PC-9 (cell line): ENCODE results near the gene SPATC1L.

Source experiments
- EZH2 ChIP-seq: fragments of 200-600 bp; sonication (generic); IDR thresholded peaks from 2 replicates; pipeline ENCODE4 v1.8.0; 2017; ENCODE audit warnings: antibody characterized with exemption, low read depth
- TF ChIP-seq, protein P1 (sequence below): fragments of 200-600 bp; sonication (generic); conservative IDR thresholded peaks from 2 replicates; pipeline ENCODE4 v1.6.1; 2017; ENCODE audit warnings: mixed run types, antibody characterized with exemption, mild to moderate bottlenecking, moderate library complexity

DNA sequence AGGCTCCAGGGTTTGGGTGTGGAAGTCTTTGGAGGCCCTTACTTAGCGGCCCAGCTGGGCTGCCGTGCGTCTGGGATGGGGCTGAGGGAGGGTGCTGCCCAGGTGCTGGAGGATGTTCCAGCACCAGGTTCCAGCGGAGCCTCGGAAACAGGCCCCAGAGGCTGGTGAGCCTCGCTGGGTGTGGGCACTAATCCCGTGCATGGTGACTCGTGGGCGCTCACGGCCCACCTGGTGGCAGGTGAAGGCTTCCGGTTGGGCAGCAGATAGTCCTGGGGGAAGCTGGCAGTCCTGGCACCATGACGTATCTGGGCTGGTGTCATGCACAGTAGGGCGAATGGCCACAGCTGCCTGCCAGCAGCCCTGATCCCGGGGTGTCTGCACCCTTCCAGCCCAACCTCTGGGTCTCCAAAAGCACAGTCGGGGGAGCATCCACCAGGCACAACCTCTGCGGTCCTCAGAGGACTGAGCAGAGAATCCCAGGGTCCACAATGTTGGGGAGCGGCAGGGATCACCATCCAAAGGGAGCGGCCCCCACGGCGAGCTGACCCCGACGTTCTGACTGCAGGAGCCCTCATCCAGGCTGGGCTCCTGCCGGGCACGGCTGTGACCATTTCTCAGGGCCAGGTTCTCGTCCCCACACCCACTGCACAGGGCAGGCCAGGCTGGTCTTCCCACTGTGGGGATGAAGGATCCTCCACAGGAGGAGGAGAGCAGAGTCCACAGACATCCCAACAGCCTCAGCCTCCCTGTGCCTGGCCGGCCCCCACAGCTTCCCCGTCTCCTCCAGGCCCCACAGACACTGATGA, 54.2 kb downstream of the SPATC1L start:
- TF ChIP-seq, protein P1, sequence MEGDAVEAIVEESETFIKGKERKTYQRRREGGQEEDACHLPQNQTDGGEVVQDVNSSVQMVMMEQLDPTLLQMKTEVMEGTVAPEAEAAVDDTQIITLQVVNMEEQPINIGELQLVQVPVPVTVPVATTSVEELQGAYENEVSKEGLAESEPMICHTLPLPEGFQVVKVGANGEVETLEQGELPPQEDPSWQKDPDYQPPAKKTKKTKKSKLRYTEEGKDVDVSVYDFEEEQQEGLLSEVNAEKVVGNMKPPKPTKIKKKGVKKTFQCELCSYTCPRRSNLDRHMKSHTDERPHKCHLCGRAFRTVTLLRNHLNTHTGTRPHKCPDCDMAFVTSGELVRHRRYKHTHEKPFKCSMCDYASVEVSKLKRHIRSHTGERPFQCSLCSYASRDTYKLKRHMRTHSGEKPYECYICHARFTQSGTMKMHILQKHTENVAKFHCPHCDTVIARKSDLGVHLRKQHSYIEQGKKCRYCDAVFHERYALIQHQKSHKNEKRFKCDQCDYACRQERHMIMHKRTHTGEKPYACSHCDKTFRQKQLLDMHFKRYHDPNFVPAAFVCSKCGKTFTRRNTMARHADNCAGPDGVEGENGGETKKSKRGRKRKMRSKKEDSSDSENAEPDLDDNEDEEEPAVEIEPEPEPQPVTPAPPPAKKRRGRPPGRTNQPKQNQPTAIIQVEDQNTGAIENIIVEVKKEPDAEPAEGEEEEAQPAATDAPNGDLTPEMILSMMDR: no peak
- TF ChIP-seq EZH2: no peak
